SW 1271 (cell line): Measurements from ENCODE around the gene NR1H2.
"Not testable (repeated sequence)": the region's sequence is repeated elsewhere in the genome, so short reads cannot be mapped to it uniquely, and the experiment has no call there.

Experiments used
- DNase-seq, 2 experiments: peaks; one replicate each; lab custom pipeline; 2025; lab: John Stamatoyannopoulos, UW

NR1H2 gene

GRCh38 chr19:50376166-50377050 is at the start of gene NR1H2:
Gene NR1H2 (plus strand): TSS chr19:50376457. CDS start chr19:50377606, 1,149 bp downstream.
- peak; percentile 77 to 86 for DNase-seq

DNA sequence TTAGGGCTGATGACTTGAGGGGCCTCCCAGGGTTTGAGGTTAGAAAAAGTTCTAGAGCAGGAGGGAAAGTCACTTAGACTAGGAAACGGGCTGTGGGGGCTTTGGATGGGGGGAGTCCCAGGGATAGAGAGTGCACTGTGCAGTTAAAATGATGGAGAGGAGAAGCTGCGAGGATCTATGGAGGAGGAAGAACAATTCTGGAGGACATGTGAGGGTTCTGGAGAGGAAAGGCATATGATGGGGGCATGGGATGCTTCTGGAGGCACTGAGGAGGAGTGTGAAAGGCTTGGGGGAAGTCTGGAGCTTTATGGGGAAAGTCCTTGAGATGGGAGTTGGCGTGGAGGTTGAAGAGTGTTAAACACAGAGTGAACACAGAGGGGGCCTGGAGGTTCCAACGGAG is 49.2 kb upstream of the NR1H2 start:
- DNase-seq, result no peak

- DNase-seq, result no peak
Observed at GRCh38 chr19:50327461-50328223, 48.6 kb upstream of the NR1H2 start.

DNA sequence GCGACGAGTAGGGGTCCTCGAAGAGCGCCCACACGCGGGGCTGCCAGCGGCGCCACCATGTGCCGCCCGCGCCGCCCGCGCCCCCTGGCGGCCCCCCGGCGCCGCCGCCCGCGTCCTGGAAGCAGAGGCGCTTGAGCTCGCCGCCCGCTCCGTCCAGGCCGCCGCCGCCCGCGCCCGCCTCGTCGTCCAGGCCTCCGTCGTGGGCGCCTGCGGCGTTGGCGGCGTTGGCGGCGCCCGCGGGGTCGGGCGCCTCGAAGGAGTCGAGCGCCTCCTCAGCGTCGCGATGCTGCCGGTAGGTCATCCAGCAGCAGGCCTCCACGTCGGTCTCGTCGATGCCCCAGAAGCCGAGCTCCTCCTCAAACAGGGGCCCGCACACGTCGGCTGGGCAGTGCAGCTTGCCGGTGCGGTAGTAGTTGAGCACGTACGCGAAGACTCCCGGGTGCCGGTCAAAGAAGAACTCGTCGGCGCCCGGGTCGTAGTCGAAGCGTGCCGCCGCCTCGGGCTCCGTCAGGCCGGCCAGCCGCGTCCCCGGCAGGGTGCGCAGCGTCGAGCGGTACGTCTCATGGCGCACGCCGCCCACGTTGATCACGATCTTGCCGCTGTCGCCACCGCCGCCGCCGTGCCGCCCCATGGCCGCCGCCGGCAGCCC is 47.9 kb upstream of the NR1H2 start:
- DNase-seq, result no peak

GRCh38 chr19:50328873-50329145 is 47.4 kb upstream of the NR1H2 start:
- no peak for DNase-seq

- DNase-seq, result peak; percentile 97 to 99
Observed at GRCh38 chr19:50329146-50329925, 46.9 kb upstream of the NR1H2 start, which contains the start of gene KCNC3. Gene KCNC3 (minus strand): TSS chr19:50329377. CDS start chr19:50329082, 295 bp downstream.

- DNase-seq, result not testable (repeated sequence)
Observed at GRCh38 chr19:50329926-50330294, 46.3 kb upstream of the NR1H2 start.

GRCh38 chr19:50330365-50331078 is 45.7 kb upstream of the NR1H2 start:
- DNase-seq, result peak in 1 of 2 experiments; percentile 57

GRCh38 chr19:50331221-50331993 is 44.9 kb upstream of the NR1H2 start:
- no peak for DNase-seq

DNA sequence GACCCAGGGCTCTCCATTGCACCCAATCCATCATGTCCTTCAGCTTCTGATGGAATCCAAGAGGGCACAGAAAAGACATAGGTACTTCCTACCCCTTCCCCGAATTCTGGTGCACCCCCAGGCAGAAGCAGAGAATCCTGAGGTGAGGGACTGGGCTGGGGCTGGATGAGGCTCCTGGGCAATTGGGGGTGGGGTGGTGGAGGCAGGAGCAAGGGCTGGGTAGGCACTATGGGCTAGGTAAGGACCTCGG is 44.3 kb upstream of the NR1H2 start:
- no peak for DNase-seq

DNA sequence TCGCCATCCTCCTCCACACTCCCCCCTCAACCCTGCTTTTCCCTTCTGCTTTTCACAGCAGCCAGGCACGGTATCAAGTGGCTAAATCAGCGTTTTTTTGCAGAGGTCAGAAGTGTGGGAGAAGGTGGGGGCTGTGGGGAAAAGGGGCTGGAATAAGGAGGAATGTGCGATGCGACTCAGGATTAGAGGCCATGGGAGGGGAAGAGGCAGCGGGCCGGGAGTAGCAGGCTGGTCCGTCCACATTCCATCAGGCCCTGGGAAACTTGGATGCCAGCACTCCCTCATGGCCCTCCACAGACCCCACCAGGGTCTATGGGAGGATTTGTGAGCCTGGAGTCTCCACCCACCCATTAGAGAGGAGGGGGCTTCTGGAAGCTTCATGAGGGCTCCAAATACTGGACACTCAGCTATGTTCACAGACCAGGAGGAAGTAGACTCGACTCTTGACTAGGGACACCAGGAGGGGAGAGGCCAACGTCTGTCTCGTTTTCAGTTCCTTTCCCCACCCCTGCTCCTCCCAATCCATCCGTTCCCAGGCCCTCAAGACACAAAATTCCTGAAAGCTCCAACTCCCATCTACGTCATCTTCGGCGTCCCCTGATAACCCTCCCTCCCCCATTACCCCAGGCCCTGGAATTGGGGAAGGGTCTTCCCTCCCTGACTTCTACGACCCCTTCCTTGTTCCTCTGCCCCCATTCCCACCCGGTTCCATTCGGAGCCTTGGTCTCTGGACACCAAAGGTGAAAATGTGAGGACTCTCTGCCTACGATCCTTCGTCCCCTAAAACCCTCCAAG is 43.8 kb upstream of the NR1H2 start:
- no peak for DNase-seq

- DNase-seq, result peak; percentile 72 to 80
Observed at GRCh38 chr19:50333235-50333736, 43.0 kb upstream of the NR1H2 start.

GRCh38 chr19:50333737-50334617 is 42.3 kb upstream of the NR1H2 start:
- peak in 1 of 2 experiments; percentile 79 for DNase-seq

GRCh38 chr19:50334741-50335421 is 41.4 kb upstream of the NR1H2 start:
- DNase-seq, result no peak

- DNase-seq, result not testable (repeated sequence)
Observed at GRCh38 chr19:50337031-50337430, 39.2 kb upstream of the NR1H2 start.

- DNase-seq, result no peak
Observed at GRCh38 chr19:50340331-50340730, 35.9 kb upstream of the NR1H2 start.

GRCh38 chr19:50341091-50341564 is 35.1 kb upstream of the NR1H2 start:
- DNase-seq, result no peak
